Measurements from ENCODE around the gene KCNN1. TPM values are rescaled to one million over a fixed set of nuclear protein-coding genes. Genes with fewer than 3 reads are reported as not detected.

KCNN1 gene
- total and polyA plus RNA-seq, 9 of the 15 experiments (the other 6 are each of a cell fraction or from before 2014, with no cell fraction given) = 0.01 to 6.2 (median 0.72) TPM

- TF ChIP-seq ZEB2 (IDR thresholded peaks at IDR 0.05) = no peak
- no peak for TF ChIP-seq HDAC6 (IDR thresholded peaks at IDR 0.05; ENCODE audit: low read depth, low read length)
- TF ChIP-seq, protein P1, sequence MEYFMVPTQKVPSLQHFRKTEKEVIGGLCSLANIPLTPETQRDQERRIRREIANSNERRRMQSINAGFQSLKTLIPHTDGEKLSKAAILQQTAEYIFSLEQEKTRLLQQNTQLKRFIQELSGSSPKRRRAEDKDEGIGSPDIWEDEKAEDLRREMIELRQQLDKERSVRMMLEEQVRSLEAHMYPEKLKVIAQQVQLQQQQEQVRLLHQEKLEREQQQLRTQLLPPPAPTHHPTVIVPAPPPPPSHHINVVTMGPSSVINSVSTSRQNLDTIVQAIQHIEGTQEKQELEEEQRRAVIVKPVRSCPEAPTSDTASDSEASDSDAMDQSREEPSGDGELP (CRISPR knock-in tag; IDR thresholded peaks at IDR 0.05; ENCODE audit: borderline replicate concordance) = peak; percentile 16; the same call in 1 of the 2 replicates
- TF ChIP-seq OTX1 (CRISPR knock-in tag; IDR thresholded peaks at IDR 0.05) = no peak
- no peak for TF ChIP-seq NKRF (IDR thresholded peaks at IDR 0.05; ENCODE audit: borderline replicate concordance)
- no peak for TF ChIP-seq NR4A1 (CRISPR knock-in tag; IDR thresholded peaks at IDR 0.05)
- no peak for TF ChIP-seq NR4A1 (tag; IDR thresholded peaks at IDR 0.05)
- TF ChIP-seq DIDO1 (tag; IDR thresholded peaks at IDR 0.05; ENCODE audit: low read depth) = no peak
- TF ChIP-seq CEBPB (tag; IDR thresholded peaks at IDR 0.05) = peak; percentile 54
- no peak for TF ChIP-seq TFAM (CRISPR knock-in tag; conservative IDR thresholded peaks at IDR 0.05)
- TF ChIP-seq MYNN (IDR thresholded peaks at IDR 0.05) = no peak
- no peak for TF ChIP-seq MYNN (CRISPR knock-in tag; IDR thresholded peaks at IDR 0.05)
- TF ChIP-seq WHSC1 (IDR thresholded peaks at IDR 0.05; ENCODE audit: low read length) = no peak
- TF ChIP-seq, protein P2, sequence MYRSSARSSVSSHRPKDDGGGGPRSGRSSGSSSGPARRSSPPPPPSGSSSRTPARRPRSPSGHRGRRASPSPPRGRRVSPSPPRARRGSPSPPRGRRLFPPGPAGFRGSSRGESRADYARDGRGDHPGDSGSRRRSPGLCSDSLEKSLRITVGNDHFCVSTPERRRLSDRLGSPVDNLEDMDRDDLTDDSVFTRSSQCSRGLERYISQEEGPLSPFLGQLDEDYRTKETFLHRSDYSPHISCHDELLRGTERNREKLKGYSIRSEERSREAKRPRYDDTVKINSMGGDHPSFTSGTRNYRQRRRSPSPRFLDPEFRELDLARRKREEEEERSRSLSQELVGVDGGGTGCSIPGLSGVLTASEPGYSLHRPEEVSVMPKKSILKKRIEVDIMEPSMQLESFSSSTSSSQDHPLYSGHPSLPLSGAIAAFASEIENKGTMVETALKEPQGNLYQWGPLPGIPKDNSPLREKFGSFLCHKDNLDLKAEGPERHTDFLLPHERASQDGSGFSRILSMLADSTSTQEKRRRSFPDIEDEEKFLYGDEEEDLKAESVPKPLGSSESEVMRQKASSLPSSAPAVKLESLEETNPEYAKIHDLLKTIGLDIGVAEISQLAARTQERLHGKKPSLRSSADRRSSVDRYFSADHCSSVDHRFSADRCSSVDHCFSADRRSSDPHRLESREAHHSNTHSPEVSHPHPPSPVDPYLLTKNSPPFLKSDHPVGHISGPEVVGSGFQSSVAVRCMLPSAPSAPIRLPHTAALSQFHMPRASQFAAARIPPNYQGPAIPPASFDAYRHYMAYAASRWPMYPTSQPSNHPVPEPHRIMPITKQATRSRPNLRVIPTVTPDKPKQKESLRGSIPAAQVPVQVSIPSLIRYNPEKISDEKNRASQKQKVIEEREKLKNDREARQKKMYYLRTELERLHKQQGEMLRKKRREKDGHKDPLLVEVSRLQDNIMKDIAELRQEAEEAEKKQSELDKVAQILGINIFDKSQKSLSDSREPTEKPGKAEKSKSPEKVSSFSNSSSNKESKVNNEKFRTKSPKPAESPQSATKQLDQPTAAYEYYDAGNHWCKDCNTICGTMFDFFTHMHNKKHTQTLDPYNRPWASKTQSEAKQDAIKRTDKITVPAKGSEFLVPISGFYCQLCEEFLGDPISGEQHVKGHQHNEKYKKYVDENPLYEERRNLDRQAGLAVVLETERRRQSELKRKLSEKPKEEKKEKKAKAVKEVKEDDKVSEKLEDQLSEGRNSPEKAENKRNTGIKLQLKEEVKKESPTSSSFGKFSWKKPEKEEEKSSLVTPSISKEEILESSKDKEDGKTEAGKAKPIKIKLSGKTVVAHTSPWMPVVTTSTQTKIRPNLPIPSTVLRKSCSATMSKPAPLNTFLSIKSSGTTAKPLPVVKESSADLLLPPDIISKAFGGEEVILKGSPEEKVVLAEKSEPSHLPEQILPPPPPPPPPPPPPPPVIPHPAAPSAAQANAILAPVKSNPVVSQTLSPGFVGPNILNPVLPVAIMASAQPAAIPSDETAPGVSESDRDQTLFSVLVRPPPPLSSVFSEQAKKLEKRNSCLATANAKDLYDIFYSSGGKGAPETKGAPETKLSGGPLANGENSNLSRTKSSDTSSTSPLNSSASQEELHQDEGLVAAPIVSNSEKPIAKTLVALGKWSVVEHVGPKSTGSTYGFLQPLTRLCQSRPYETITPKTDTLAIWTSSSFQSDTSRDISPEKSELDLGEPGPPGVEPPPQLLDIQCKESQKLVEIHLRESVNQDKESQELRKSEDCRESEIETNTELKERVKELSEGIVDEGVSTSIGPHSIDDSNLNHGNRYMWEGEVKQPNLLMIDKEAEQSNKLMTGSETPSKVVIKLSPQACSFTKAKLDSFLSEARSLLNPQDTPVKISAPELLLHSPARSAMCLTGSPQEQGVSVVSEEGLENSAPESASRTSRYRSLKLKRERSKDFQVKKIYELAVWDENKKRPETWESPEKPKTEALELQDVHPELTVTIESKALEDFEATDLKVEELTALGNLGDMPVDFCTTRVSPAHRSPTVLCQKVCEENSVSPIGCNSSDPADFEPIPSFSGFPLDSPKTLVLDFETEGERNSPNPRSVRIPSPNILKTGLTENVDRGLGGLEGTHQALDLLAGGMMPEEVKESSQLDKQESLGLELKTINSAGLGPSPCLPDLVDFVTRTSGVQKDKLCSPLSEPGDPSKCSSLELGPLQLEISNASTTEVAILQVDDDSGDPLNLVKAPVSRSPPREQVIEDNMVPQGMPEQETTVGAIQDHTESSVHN (IDR thresholded peaks at IDR 0.05; ENCODE audit: borderline replicate concordance in 1 of 2, low read depth in 1 of 2) = no peak
- no peak for TF ChIP-seq HSF4 (CRISPR knock-in tag; IDR thresholded peaks at IDR 0.05; ENCODE audit: borderline replicate concordance)
- no peak for TF ChIP-seq SIN3B (IDR thresholded peaks at IDR 0.05; ENCODE audit: low read depth)
- no peak for TF ChIP-seq RB1 (IDR thresholded peaks at IDR 0.05; ENCODE audit: low read depth)
- no peak for TF ChIP-seq CCAR2 (IDR thresholded peaks at IDR 0.05; ENCODE audit: low read depth, low read length)
Measured at GRCh38 chr19:18013210-18014111, 46.6 kb downstream of the KCNN1 start (continued).

All from K562 (cell line).